Natural killer cell (primary cell): ENCODE results near the gene RAB40C. TPM values are rescaled to one million over a fixed set of nuclear protein-coding genes. Genes with fewer than 3 reads are reported as not detected.
A peak's percentile ranks its signal among the peaks of the same experiment; 100 is the strongest.

Experiments used
- ATAC-seq, 3 donors: fragments of 150-1000 bp in 2 of 3; fragments of 200-7000 bp in 1 of 3; cut with Tn5 transposase; 1 replicate in 1 of 3; 2 replicates in 2 of 3; pipeline ENCODE4 v1.10.0; 2021; ENCODE audit warnings: mild to moderate bottlenecking in 2 of 3, moderate library complexity in 2 of 3
- DNase-seq, 2 donors: peaks; one replicate each; pipeline versions ENCODE4 v3.0.0 to v3.0.0-alpha.2; 2013 to 2021; ENCODE audit warnings: mixed read lengths in 1 of 2
- H3K27ac ChIP-seq: one replicate; pipeline ENCODE4 v1.5.1; 2013; ENCODE audit warnings: mild to moderate bottlenecking, low read length
- H3K27me3 ChIP-seq: one replicate; pipeline ENCODE4 v1.6.1; 2013; ENCODE audit warnings: low read length; ENCODE audit not compliant: control insufficient read depth, insufficient read depth
- H3K36me3 ChIP-seq: one replicate; pipeline ENCODE4 v1.6.1; 2013; ENCODE audit warnings: low read length; ENCODE audit not compliant: control insufficient read depth, insufficient read depth
- H3K4me1 ChIP-seq: one replicate; pipeline ENCODE4 v1.6.1; 2013; ENCODE audit warnings: low read length; ENCODE audit not compliant: control insufficient read depth, insufficient read depth
- H3K4me3 ChIP-seq: one replicate; pipeline ENCODE4 v1.5.1; 2013; ENCODE audit warnings: low read length
- H3K9me3 ChIP-seq: one replicate; pipeline ENCODE4 v1.6.1; 2013; ENCODE audit warnings: low read length; ENCODE audit not compliant: control insufficient read depth, insufficient read depth
- H3K27ac Mint-ChIP-seq, 2 donors: one replicate each; pipeline ENCODE4 v1.8.0; 2022; ENCODE audit warnings: mild to moderate bottlenecking in 2 of 2, mixed read lengths in 2 of 2, moderate library complexity in 1 of 2
- H3K27me3 Mint-ChIP-seq, 2 donors: one replicate each; pipeline ENCODE4 v1.8.0; 2022; ENCODE audit warnings: low read depth in 2 of 2, mixed read lengths in 2 of 2
- H3K36me3 Mint-ChIP-seq: one replicate; pipeline ENCODE4 v1.8.0; 2022; ENCODE audit warnings: mixed read lengths
- H3K4me1 Mint-ChIP-seq, 2 donors: one replicate each; pipeline ENCODE4 v1.8.0; 2022; ENCODE audit warnings: mixed read lengths in 2 of 2
- H3K4me3 Mint-ChIP-seq: one replicate; pipeline ENCODE4 v1.8.0; 2022; ENCODE audit warnings: mild to moderate bottlenecking, moderate library complexity, mixed read lengths
- H3K9me3 Mint-ChIP-seq, 2 donors: one replicate each; pipeline ENCODE4 v1.8.0; 2022; ENCODE audit warnings: mixed read lengths in 2 of 2
- CTCF ChIP-seq: fragments of 200-600 bp; IDR thresholded peaks from one replicate; pipeline ENCODE4 v1.8.0; 2022; ENCODE audit warnings: antibody characterized with exemption
- WGBS: methylation state at CpG from one replicate; pipeline ENCODE4 v1.1.7; 2013; ENCODE audit warnings: missing lambda C conversion rate; ENCODE audit not compliant: insufficient coverage; 5-methylcytosine and 5-hydroxymethylcytosine counted together
- intact Hi-C: fragments of 100-400 bp; cut with micrococcal nuclease; formaldehyde crosslinking; loops from one replicate; pipeline ENCODE4 v1.14.2; 2022
- total RNA-seq, 4 donors: library from RNA; stranded (reverse); fragments of 120-200 nt in 1 of 4; gene quantifications; one replicate each; pipeline versions ENCODE4 v1.2.3 to v1.2.4, GENCODE V29; 2013 to 2022

RAB40C gene
- total RNA-seq, 3 donors from 2014 or later (not counting 1 experiment from before 2014, with no cell fraction given): 12.7 to 20.8 (median 20.0) TPM

DNA sequence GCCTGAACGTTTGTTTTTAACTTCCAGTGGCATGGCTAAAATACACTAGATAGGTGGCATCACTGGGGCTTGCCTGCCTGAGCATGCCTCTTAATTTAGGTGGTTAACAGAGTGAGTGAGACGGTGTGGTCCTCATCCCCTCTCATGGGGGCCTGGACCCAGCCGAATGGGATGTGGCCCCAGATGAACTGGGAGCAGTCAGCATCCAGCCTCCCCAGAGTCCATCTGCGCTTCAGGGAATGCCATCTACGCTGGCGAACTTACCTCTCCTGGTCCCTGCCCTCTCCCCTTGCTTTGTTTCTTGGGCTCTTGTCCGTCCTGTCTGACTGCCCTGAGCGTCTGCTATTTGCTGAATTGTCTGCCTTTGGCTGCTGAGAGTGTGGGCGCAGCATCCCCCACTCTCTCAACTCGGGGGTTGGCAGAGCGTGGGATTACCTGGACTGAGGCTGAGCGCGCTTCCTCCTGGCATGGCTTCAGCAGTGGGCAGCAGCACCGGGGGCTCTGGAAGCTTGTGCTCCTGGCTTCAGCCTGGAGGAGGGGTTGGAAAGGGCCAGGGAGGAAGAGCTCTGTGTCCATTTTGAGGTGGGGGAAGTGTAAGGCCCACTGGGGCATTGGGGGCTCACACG, 2.1 kb downstream of the RAB40C start:
- Mint-ChIP-seq H3K4me1 (peaks cover 17 to 60% of the 10 kb centered on the region in 2 donors), H3K4me3 (peak overlapping the region; percentile 91), H3K27ac (peak overlapping the region in 1 of 2 donors; percentile 74), H3K27me3 (no peaks in the 10 kb centered on the region), H3K9me3 (no peaks in the 10 kb centered on the region), H3K36me3 (no peaks in the 10 kb centered on the region)
- no peak for ATAC-seq
- intact Hi-C loops: no loop called here
- no peaks in the 10 kb centered on the region for H3K36me3 ChIP-seq
- no peak for DNase-seq
- H3K4me3 ChIP-seq: no peak overlapping the region
- no peak for TF ChIP-seq CTCF
- peaks cover 45% of the 10 kb centered on the region for H3K4me1 ChIP-seq
- WGBS: 95% methylated on average over 15 of the region's 15 CpGs
- no peaks in the 10 kb centered on the region for H3K9me3 ChIP-seq
- H3K27ac ChIP-seq: no peak overlapping the region
- H3K27me3 ChIP-seq: no peaks in the 10 kb centered on the region

- peaks cover 41% of the 10 kb centered on the region for H3K4me1 ChIP-seq
- no peak overlapping the region for H3K4me3 ChIP-seq
- DNase-seq (no peak), ATAC-seq (no peak)
- Mint-ChIP-seq H3K27me3 (no peaks in the 10 kb centered on the region), H3K9me3 (no peaks in the 10 kb centered on the region), H3K4me3 (no peak overlapping the region), H3K4me1 (peaks cover 17 to 61% of the 10 kb centered on the region in 2 donors), H3K27ac (peak overlapping the region in 1 of 2 donors; percentile 36), H3K36me3 (no peaks in the 10 kb centered on the region)
- WGBS: 69% methylated on average over 24 of the region's 24 CpGs
- H3K27me3 ChIP-seq: no peaks in the 10 kb centered on the region
- no peak for TF ChIP-seq CTCF
- intact Hi-C loops: no loop called here
- no peaks in the 10 kb centered on the region for H3K9me3 ChIP-seq
- H3K27ac ChIP-seq: no peak overlapping the region
- no peaks in the 10 kb centered on the region for H3K36me3 ChIP-seq
Measured at GRCh38 chr16:592518-593306, 2.8 kb downstream of the RAB40C start.

DNA sequence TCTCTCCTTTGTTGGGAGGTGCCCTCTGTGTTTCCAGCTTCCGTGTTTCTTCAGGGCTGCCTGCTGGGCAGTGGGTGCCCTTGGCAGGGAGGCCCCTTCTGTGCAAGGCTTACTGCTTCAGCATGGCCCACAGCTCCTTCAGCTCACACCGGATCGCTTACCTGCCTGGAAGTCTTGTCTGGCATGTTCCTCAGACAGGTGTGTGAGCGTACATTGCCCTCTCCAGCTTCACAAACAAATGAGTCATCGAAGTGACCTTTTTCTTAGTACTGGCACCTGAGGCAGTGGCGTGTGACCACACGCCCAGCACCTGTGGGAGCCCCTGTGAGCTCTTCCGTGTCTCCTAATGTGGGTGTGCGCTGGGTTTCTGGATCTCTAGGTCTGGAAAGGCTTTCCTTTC, 3.5 kb downstream of the RAB40C start:
- H3K4me3 Mint-ChIP-seq: no peak overlapping the region
- Histone ChIP-seq H3K4me1 (peaks cover 34% of the 10 kb centered on the region), H3K27ac (no peak overlapping the region), H3K36me3 (no peaks in the 10 kb centered on the region), H3K9me3 (no peaks in the 10 kb centered on the region), H3K27me3 (no peaks in the 10 kb centered on the region), H3K4me3 (no peak overlapping the region)
- peak overlapping the region in 1 of 2 donors; percentile 36 for H3K27ac Mint-ChIP-seq
- DNase-seq (no peak), ATAC-seq (no peak)
- no peaks in the 10 kb centered on the region for H3K27me3 Mint-ChIP-seq
- no peaks in the 10 kb centered on the region for H3K9me3 Mint-ChIP-seq
- H3K36me3 Mint-ChIP-seq: no peaks in the 10 kb centered on the region
- H3K4me1 Mint-ChIP-seq: peaks cover 17 to 57% of the 10 kb centered on the region in 2 donors
- intact Hi-C loops: no loop called here
- no peak for TF ChIP-seq CTCF
- WGBS: 88% methylated on average over 9 of the region's 9 CpGs
